Measurements from ENCODE around the gene RAI14.

Gene RAI14

DNA sequence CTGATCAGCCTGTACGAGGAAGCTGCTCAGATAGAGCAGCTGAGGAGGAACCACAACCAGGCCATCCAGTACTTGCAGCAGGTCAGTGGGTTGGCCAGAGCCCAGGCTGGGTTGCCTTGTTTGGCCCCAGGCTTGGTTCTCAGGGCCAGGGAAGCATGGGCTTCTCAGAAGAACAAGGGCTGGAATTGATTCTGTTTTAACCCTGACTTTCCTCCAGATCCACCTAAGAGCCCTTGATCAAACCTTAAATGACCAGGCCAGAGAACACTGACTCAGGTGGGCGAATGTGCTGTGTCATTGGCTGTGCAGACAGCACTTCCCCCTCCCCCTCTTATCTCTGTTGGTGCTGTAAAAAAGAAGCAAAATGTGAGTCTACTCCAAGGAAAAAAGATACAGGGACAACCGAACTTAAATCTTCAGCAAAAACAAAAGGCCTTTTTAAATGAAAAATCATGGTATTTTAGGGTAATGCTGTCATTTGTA lies 210.9 kb downstream of the RAI14 start:
- no peak for DNase-seq

DNA sequence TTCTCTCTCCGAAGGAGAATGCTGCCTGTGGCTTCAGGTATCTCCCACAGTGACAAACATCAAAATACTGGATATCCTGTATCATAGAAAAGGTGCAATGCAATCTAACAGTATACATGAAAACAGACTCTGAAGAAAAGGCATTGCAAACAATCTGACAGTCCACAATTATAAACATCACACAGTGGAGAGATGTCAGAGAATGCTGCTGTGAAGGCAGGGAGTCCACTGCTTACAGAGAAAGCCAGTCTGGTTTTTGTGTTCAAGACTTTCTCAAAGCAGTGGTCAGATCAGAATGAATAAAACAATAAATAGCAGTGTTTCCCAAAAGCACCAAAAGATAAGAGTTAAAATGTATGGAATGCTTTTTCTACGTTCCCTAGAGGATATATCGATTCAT lies 211.5 kb downstream of the RAI14 start:
- no peak for DNase-seq

DNA sequence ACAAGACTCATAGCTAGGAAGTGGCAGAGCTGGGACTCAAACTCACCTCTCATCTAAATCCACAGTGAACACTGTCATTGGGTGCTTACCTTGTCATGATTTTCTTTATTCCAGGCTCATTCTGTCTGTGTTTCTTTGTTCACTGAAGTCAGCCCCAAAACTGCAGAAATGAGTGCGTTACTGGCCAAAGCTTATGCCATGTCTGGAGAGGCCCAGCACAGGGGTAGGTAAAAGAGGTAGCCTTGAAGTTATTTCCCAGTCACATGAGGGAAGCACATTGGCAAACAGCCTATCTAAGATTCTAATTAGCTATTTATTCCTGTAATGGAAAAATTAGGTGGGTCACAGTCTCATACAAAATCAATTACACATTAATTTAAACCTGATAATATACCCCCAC lies 212.7 kb downstream of the RAI14 start:
- no peak for DNase-seq

DNA sequence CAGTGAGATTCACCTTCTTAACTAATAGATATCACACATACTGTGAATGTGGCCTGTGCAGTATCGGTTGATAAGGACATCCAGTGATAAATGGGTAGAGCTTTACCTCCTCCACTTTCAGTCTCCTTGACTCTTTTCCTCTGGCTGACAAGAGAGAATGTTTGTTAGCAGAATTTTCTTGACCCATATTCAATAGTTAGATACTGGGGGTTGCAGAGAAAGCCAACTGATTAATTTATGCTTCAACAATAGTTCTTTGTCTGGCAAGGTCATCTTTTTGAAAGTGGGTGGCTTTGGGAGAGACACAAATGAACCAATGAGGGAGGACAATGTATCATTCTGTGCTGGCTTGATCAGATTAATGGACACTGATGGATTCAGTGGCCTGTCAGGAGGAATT lies 213.1 kb downstream of the RAI14 start:
- DNase-seq = no peak

DNA sequence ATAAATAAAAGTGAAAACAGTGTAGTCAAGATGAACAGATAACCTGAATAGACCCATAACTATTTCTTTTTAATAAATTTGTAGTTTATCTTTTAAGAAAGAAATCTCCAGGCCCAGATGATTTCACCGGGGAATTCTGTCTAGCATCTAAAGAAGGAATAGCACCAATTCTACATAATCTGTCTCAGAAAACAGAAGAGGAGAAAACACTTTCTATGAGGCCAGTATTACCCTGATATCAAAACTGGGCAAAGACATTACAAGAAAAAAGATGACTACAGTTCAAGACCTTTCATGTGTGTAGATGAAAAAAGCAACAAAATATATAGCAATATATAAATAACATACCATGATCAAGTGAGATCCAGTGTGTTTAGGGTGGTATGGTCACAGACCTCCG lies 214.3 kb downstream of the RAI14 start:
- DNase-seq = no peak

DNA sequence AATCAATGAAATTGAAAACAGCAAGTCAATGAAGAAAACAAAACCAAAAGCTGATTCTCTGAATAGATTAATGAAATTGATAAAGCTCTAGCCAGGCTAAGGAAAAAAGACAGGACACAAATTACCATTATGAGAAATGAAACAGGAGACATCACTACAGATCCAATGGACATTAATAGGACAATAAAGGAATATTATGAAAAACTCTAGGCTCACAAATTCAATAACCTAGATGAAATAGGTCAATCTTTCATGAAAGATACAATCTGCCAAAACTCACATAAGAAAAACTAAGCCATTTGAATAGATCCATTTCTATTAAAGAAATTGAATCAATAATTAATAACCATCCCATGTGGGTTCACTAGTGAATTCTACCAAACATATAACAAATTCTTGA lies 220.1 kb downstream of the RAI14 start:
- DNase-seq = no peak

DNA sequence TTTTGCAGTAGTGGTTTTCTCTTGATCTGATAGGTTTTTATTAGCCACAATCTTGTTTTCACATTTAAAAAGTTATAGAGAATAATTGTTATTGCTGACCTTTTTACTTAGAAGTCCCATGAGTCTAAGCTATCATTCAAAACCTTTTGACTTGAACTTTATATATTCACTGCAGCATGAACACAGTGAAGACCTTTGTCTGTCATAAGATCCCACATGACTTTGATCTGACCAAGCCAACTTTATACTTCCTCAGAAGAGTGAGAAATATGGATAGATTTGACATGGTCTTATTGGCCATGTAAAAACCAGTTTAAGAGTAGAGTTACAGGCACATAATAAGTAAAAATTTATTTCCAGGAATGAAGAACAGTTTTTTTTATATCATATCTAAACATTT lies 225.1 kb downstream of the RAI14 start:
- DNase-seq = no peak

All from NCI-H748 treated with DMSO at 0.1 percent for 48 hours (cell line).